Activated CD4-positive, alpha-beta T cell treated with anti-CD3 and anti-CD28 coated beads for 1 hour (primary cell): ENCODE data around the gene UBE2O.
"Not testable (repeated sequence)": the region's sequence is repeated elsewhere in the genome, so short reads cannot be mapped to it uniquely, and the experiment has no call there.

Experiments used
- DNase-seq: peaks from one replicate; pipeline ENCODE4 v3.0.0-alpha.2; 2020

Gene UBE2O

DNA sequence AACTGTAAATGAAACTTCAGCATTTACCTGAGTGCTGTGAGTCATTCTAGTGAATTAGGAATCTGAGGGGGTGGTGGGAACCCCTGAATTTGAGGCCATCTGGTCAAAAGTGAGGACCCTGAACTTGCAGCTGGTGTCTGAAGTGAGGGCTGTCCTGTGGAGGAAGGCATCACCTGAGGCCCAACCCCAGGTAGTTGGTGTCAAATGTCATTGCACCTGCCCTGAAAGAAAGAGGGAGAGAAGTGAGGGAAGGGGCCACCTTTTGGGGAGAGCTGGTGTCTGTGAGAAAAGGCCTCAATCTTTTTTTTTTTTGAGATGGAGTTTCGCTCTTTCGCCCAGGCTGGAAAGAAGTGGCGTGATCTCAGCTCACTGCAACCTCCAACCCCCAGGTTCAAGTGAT is 86.7 kb downstream of the UBE2O start:
- DNase-seq: no peak

DNA sequence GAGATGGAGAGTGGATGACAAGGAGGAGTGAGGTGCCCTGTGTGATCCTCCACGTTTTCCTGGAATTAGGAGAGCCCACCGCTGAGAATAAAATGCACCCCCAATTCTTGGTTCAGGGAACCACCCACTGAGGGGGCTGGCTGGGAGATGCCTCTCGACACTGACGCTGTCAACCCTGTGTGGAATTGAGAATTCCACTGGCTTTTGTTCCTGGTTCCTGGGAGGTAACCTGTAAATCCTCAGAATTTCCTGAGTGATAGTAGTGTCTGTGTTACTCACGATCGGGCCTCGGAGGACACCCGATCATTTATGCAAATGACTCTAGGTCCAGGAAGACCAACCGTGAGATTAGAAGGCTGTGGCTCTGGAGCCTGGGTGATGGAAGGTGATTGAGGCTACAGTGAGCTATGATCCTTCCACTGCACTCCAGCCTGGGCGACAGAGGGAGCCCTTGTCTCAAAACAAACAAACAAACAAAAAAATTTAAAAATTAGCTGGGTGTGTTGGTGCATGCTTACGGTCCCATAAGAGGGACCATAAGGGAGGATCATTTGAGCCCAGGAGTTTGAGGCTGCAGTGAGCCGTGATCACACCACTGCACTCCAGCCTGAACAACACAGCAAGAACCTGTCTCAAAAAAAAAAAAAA is 87.6 kb downstream of the UBE2O start:
- DNase-seq: no peak

DNA sequence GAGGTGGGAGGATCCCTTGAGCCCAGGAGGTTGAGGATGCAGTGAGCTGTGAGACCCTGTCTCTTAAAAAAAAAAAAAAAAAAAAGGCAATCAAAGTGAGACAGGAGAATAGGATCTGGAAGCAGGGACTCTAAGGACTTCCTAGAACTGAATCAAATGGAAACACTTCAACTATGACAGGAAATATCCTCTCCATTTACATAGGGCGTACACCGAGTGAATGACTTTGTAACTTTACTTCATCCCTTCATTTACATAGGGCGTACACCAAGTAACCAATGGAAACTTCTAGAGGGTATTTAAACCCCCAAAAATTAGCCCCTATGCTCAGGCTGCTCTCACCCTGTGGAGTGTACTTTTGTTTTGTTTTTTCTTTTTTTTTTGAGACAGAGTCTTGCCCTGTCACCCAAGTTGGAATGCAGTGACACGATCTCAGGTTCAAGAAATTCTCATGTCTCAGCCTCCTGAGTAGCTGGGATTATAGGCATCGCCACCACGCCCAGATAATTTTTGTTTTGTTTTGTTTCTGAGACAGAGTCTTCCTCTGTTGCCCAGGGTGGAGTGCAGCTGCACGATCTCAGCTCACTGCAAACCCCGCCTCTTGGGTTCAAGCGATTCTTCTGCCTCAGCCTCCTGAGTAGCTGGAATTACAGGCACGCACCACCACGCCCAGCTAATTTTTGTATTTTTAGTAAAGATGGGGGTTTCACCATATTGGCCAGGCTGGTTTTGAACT is 89.7 kb downstream of the UBE2O start:
- DNase-seq: no peak

DNA sequence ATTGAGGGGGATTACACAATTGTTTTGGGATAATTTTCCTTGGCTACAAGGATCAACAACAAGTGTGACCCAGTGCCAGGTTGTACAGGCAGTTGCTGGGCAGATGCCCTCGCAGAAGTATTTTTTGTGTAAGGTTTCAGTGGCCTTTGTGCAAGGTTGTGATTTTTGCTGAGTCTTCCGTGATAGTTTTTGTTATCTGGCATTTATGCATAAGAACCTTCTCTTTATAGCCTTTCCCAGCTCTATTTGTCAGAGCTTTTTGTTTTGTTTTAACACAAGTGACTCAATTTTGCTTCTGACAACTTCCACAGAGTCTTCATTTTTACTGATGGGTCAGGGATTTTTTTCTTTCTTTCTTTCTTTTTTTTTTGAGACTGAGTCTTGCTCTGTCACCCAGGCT is 92.5 kb downstream of the UBE2O start:
- DNase-seq: no peak

DNA sequence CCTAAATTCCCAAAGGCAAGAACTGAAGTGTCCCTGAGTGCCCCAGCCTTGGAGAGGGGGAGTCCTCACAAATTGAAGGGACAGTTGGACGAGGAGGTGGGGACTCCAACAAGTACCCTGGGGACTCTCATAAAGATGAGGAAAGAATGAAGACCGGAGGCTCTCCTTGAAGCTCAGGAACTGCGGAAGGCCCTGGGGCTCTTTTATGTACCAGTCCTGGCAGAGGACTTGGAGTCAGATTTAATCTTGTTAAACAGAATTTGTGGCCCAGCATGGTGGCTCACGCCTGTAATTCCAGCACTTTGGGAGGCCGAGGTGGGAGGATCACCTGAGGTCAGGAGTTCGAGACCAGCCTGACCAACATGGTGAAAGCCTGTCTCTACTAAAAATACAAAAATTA is 93.2 kb downstream of the UBE2O start:
- DNase-seq: not testable (repeated sequence)

DNA sequence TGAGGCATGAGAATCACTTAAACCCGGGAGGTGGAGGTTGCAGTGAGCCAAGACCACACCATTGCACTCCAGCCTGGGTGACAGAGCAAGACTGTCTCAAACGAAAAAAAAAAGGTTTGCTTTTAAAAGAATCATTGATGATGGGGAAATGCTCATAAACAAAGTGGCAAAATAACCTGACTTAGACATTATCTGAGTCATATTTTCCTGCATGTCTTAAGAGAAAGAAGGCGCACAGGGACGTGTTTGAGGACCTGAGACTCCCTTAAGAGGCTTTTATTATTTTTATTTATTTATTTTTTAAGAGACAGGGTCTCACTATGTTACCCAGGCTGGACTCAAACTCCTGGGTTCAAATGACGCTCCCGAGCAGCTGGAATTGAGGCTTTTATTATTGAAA is 93.6 kb downstream of the UBE2O start:
- no peak for DNase-seq

DNA sequence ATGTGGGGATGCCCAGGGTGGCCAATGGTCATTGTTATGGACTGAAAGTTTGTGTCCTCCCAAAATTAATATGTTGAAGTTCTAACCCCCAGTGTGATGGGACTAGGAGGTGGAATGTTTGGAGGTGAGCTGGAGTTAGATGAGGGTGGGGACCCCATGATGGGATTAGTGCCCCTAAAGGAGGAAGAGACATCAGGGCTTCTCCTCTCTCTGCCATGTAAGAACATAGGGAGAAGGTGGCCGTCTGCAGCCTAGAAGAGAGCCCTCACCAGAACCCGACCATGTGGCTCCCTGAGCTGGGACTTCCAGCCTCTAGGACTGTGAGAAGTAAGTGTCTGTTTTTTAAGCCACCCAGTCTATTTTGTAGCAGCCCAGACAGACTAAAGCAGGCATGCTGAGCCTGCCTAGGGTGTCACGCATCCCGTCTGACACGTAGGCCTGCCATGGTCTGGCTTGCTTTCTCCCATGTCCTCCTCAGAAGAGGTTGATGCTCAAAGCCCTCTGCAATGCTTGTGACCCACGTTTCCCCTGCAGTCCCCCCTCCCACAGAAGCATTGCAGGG is 95.3 kb downstream of the UBE2O start:
- no peak for DNase-seq

DNA sequence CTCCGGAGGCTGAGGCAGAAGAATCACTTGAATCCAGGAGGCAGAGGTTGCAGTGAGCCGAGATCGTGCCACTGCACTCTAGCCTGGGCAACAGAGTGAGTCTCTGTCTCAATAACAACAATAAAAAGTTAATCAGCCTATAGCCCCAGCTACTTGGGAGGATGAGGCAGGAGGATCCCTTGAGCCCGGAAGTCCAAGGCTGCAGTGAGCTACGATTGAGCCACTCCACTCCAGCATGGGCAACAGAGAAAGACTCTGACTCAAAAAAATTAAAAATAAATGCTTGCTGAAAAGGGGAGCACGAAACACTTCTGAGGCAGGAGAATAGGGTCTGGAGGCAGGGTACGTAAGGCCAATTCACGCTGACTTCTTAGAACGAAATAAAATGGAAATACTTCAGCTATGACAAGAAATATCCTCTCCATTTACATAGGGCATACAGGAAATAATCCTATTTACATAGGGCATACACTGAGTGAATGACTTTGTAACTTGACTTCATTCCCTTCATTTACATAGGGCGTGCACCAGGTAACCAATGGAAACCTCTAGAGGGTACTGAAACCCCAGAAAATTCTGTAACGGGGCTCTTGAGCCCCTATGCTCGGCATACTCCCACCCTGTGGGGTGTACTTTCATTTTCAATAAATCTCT is 96.0 kb downstream of the UBE2O start:
- DNase-seq: no peak

DNA sequence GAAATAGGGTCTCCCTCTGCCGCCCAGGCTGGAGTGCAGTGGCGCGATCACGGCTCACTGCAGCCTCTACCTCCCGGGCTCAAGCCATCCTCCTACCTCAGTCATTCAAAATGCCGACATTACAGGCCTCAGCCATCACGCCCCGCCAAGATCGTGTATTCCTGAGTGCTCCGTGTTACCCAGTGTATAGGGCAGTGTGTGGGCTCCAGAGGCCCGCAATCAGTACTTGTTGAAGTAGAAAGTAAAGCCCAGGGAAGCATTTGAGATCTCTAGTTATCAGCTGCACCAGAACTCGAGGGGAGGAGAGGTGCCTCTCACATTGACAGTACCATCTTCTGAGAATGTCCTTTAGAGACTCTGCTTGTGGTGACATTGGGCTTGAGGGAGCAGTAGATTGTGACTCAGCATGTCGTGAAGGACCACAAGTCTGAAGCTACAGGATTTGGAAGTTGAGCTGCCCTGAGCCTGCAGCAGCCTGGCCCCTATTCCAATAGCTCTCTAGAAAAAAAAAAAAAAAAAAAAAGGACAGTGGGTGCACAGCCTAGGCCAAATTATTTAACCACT is 98.1 kb downstream of the UBE2O start:
- DNase-seq: no peak

DNA sequence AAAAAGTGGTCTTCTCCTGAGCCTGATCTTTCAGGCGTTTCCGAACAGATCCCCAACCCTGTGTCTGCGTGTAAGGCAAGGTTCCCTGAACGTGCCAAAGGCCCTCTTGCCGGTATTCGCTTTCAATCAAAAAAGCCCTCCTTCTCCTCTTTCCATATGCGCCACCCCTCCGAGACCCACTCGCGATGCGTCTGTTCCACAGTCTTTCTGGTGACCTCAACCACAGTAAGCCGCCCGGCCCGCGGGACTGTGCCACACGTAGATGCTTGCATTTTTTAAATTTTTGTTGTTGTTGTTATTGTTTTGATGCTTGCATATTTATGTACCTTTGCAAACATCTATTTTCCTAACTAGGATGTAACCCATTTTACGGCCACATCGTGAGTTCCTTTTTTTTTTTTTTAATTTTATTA is 98.6 kb downstream of the UBE2O start:
- no peak for DNase-seq

DNA sequence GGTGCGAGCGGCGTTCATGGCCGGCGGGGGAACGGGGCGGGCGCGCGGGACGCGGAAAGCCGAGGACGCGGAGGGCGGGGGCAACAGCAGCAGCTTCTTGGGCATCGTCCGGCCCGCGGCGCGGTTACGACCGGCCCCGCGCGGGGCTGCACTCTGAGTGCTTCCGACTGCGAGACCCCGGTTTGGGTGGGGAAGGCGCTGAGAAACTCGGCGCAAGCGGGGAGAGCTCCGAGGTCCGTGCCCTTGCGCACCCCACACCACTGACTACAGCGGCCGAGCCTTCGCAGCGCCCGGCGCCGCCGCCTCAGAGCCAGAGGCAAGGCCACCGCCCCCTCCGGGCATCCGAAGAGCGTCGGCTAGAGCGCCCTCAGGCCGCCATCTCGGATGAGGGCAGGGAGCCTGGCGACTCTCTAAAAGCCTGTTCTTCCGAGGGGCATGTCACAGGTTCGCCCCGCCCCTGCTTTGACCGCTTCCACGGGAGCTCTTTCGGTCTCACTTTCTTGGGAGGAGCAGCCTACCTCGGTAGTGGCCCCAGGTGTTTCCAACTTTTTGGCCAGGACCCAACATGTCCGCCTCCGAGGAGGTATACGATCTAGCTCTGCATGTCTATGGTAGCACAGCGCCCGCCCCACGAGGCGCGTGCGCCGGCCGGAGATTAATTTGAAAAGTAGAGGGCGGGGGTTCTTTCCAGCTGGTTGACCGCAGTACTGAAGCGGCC is 99.2 kb downstream of the UBE2O start, which contains the start of gene PRPSAP1:
TSS of gene PRPSAP1 (minus strand) at position 318 of the 718 bp plus-strand sequence. CDS start at position 105, 213 bp downstream.
- peak; percentile 64 for DNase-seq

DNA sequence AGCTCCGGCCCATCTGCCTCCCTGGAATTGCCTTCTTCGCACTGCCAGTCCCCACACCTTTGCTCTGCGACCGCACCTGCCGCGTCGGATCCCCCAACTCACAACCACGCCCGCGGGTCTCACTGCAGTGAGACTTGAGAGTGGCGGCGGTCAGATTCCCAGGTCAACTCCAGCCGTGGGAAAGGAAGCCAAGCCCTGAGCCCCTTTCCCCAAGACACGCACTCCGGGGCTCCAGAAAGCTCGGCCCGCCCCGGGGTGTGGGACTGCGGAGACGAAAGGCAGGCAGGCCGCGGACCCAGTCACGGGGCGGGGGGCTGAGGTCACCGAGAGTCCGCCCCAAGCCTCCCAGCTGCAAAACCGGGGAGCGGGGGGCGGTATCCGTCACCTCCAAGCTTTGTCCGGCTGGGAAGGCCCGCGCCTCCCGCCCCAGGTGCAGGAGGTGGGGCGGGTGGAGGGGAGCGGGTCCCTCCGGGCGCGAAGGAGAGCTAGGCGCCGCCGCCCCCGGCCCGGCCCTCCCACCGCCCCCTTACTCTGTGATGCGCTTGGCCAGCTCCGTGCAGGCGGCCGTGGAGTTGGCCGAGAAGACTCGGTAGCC is 99.9 kb downstream of the UBE2O start:
- no peak for DNase-seq

DNA sequence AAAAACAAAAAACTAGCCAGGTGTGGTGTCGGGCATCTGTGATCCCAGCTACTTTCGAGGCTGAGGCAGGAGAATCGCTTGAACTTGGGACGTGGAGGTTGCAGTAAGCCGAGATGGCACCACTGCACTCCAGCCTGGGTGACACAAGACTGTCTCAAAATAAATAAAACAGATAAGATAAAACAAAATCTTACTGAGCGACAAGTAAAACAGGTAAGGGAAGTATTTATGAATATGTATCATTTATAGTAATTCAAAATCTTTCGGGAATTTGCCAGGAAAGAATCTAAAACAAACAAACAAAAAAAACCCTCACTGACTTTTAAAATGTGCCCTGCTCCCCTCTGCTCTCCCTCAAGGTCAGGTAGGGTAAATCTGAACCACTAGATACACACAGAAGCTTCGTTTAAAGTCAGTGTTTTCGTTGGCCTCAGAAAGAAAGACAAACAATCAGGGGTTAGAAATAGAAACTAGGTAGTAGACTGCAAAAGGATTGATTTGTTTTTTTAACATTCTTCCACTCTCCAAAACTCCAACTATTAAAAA is 101.4 kb downstream of the UBE2O start:
- no peak for DNase-seq

DNA sequence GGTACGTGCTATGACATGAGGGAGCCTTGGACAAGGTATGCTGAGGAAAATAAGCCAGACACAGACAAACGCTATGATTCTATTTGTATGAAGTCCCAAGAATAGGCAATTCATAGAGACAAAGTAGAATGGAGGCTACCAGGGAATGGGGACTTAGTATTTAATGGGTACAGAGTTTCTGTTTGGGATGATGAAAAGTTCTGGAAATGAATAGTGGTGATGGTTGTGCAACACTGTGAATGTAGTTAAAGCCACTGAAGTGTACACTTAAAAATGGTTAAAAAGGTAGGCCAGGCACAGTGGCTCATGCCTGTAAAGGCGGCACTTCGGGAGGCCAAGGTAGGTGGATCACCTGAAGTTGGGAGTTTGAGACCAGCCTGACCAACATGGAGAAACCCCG is 102.5 kb downstream of the UBE2O start:
- DNase-seq: no peak

DNA sequence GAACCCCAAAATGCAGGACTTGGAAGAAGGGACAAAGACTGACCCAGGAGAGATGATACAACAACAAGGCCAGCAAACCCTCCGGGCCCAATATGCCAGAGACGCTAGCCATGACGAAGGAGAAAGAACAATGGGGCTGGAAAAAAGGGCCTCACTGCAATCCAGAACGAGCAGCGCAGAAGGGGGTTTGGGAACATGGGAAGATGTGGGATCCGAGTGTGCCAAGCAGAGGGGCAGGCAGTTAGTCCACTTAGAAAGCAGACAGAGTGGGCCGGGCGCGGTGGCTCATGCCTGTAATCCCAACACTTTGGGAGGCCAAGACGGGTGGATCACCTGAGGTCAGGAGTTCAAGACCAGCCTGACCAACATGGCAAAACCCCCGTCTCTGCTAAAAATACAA is 106.0 kb downstream of the UBE2O start:
- DNase-seq: not testable (repeated sequence)

DNA sequence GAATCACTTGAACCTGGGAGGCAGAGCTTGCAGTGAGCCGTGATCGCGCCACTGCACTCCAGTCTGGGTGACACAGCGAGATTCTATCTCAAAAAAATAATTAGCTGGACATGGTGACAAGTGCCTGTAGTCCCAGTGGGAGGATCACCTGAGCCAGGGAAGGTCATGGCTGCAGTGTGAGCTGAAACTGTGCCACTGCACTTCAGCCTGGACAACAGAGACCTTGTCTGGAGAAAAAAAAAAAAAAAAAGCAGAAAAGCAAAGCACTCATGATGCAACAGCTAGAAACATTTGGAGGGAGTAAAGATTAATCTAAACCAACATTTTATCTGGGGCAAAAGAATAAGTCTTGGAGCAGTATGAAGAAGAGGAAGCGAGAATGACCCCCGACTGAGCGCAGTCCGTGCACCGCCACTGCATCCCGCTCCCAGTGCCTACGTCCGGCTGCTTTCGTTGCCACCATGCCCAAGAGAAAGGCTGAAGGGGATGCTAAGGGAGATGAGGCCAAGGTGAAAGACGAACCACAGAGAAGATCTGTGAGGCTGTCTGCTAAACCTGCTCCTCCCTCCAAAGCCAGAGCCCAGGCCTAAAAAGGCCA is 107.5 kb downstream of the UBE2O start:
- DNase-seq: no peak

DNA sequence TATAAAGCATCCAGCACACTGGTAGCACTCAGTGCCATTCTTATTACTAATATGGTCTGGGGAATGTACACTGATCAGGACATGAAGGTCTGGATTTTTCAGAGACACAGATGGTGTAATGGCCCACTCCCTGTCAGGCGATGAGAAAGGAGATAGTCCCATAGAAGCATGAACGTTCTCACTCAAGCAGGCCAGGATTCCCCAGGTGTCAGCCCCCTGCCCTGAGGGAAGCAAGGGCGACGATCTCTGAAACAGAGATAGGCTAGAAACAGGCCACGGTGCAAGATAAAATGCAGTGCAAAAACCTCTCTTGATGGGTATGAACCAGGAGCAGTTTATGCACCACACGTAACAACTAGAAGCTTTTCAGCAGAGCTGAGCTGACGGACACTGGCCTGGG is 109.8 kb downstream of the UBE2O start:
- no peak for DNase-seq

DNA sequence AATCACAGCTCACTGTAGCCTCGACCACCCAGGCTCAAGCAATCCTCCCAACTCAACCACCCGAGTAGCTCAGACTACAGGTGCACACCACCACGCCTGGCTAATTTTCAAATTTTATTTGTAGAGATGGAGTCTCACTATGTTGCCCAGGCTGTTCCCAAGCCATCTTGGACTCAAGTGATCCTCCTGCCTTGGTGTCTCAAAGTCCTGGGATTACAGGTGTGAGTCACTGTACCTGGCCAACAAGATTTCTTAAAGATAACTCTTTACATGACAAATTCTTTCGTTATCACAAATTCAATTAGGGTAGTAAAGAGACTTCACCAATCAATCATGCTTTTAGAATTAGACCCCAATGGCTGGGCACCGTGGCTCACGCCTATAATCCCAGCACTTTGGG is 111.7 kb downstream of the UBE2O start:
- DNase-seq: no peak
